Measurements from ENCODE around the gene FLII.
A peak's percentile ranks its signal among the peaks of the same experiment; 100 is the strongest.

FLII gene

DNA sequence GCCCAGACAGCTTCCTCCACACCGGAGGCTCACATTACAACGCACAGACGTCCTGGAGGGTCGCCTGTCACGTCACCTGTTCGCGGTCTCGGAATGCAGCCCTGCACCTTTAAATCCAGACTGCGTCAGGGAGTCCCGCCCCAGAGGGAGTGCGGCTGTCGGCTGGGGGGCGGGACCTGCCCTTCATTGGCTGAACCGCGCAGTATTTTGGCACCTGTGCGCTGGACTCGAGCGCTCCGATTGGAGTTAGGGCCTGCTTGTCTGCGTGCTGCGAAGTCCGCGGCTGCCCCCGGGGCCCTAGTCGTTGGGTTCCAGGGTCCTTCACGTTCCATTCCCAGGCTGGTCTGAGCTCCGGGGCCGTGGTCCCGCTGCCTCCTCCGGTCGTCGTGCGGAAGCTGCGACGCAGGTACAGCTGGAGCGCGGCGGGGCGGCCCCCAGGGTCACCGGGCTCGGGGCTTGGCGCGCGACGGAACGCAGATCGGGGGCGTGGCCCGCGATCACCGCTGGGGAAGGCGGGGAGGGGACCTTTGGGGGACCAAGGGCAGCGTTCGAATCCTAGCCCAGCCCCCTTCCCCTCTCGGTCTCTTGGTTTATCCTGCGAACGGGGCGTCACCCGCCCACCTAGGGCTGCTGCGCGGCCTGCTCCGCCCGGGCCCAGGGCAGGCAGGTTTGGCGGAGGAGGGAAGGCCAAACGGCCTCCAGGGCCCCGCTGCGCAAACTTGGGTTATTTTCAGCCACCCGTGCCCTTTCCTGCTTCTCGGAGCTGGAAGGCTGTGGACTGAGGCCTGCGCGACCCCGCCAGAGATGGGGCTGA lies 2.0 kb upstream of the FLII start, which contains the start of gene MIEF2:
TSS of gene MIEF2 (plus strand) at position 331 of the 814 bp plus-strand sequence. CDS start 2,059 bp downstream, outside the sequence.
- DNase-seq, result peak; percentile 96

DNA sequence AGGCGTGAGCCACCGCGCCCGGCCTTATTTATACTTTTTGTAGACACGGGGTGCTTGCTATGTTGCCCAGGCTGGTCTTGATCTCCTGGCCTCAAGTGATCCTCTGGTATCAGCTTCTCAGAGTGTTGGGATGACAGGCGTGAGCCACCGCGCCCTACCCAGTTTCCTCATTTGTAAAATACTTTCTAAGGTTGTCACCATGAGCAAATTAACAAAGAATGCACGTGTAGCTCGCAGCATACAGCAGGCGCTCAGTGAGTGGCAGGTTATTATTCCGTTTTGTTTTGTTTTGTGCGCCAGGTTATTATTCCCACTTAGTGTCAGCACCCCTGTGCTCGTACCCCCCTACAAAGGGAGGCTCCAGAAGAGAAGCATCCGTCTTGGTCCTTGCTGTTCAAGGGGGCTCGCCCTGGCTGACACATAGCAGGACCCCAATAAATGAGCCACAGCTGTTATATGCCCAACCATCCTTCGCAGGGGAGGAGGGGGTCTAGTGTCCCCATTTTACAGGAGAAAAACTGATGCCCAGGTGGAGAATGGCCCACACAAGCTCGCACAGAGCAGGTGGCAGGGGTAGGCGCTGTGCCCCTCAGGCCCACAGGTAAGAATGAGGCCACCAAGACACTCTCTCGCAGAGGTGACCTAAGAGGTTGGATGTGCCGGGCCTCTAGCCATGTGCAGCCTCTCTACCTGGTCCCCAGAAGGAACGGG lies 1.2 kb upstream of the FLII start:
- DNase-seq, result no peak

DNA sequence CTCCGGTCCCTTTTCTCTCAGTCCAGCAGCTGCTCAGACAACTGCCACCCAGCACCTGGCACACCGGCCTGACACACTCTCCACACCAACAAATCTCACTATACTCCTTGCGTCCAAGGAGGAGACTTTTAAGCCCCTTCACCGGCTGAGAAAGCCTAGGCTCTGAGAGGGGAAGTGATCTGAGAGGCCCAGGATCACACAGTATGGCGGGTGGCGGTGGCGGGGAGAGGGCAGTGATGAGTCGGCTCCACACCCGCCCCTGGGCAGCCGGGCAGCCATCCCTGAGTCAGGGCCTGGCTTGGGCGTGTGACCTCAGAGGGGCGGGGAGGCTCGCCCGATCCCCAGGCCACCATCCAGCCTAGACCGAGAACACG lies 569 bp downstream of the FLII start:
- peak; percentile 57 for DNase-seq

DNA sequence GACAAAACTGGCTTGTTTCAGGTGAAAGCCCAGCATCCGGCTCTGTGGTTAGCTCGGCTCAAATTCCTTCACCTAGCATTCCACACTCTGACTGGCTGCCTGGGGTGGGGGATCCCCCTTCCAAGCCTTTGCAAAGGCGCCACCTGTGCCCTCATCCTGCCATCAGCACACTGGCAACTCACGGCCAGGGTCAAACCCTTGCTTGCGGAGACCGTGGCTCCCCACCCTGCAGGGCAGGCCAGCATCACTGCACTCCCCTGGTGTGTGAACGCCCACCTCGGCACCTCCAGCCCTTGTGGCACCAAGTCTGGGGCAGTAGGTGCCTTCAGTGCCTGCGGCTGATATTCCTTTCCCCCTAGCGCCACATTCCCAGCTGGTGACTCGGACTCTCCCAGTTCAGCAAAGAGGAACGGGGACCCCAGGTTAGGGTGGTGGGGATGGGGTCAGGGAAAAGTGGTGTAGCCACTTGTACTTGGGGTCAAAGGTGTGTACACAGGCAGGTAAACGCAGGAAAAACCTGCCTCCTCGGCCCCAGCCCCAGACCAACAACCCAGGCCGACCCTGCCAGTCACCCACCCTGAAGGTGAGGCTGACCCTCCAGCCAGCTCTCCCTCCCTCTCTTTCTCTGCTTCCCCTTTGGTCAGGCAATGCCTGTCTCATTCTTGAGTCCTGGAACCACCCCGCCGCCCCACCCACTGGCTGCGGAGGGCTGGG lies 1.1 kb downstream of the FLII start:
- DNase-seq, result peak; percentile 37

DNA sequence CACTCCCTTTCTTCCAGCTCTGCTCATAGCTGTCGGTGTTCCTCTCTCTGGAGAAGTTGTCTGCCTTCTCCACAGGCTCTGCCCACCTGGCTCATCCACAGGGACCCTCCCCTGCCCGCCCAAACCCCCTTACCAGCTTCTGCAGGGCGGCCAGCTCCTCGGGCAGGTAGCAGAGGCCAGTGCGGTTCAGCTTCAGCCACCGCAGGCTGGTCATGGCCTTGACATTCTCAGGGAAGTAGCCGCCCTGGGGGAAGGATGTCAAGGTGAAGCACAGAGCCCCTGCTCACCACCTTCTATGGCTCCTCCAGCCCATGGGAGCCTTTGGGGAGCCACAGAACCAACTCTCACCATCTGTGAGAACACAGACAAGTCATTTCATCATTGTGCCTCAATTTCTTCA lies 1.8 kb downstream of the FLII start:
- DNase-seq, result no peak

DNA sequence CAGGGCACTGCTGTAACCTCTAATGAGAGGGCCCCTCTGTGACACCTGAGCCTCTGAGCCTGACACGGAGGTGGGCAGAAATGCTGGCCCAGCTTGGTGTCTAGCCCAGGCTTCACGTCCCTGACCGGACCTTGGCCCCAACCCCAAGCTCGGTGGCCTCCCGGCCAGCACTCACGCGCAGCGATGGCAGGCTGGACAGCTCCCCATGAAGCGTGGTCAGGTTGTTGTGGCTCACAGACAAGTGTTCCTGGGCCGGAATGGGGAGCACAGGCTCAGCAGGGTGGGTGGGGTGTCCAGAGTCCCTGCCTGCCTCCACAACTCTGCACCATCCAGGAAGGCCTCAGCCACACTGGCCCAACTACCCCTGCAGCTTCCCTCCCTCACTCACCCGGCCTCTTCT lies 2.2 kb downstream of the FLII start:
- DNase-seq, result no peak

DNA sequence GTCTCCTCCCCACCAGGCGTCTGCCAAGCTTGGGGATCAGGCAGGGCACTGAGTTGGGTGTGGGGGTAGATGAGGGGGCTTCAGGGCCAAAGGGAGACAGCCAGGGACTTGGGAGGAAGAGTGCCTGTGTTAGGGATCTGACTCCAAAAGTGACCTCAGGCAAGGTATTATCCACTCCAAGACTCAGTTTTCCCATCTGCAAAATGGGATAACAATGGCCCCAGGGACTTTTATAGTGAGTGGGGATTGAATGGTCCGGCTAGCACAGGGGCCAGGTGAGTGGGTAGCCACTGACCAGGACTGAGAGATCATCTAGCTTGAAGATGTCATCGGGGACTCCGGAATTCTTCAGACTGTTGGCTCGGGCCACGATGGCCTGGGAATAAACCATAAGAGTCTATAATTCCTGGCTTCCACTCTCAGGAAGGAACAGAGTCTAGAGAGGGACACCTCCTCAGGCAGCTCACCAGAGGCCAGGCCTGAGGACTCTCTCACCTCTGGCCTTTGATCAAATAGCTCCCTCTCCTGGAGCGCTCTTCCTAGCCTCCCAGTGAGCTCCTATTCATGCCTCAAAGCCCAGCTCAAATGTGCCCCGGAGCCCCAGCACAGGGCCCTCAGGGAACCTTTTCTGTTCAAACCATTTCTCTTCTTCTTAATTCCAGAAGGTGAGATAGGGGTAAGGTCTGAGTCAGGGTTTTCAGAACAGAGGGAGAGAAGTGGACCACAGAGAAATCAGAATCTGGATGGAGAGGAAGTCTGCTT lies 3.5 kb downstream of the FLII start:
- no peak for DNase-seq

DNA sequence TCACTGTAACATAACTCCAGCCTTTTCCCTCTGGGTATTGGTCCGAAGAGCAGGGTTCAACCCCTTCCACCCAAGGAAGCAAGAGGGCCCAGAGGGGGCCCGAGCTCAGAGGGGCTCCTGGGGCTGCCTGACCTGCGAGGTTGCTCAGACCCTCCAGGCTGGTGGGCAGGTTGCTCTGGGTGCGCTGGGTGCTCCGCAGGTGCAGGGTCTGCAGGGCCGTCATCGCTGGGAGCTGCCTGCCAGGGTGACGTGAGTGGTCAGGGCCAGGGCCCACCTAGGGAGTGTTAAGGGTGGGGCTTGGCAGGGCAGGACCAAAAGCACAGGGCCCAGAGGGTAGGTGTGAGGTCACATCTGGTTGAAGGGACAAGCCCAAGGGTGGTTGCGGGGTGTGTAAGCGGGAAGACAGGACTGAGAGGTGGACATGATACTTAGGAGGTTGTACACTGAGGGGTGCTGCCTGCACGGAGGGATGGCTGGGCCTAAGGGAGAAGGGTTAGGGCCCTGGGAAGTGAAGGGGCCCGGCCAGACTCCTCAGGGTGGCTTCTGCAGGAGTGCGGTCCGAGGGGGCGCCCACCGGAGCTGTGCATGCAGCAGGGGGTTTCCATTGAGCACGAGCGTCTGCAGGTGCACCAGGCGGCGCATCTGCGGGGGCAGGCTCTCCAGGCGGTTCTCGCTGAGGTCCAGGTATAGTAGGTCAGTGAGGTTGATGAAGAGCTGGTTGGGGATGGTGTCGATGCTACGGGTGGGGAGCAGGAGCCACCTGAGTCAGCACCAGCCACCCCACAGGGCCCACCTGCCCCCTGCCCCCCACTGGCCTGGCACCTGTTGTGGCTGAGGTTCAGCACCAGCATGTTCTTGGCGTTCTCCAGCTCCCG lies 4.4 kb downstream of the FLII start:
- no peak for DNase-seq

DNA sequence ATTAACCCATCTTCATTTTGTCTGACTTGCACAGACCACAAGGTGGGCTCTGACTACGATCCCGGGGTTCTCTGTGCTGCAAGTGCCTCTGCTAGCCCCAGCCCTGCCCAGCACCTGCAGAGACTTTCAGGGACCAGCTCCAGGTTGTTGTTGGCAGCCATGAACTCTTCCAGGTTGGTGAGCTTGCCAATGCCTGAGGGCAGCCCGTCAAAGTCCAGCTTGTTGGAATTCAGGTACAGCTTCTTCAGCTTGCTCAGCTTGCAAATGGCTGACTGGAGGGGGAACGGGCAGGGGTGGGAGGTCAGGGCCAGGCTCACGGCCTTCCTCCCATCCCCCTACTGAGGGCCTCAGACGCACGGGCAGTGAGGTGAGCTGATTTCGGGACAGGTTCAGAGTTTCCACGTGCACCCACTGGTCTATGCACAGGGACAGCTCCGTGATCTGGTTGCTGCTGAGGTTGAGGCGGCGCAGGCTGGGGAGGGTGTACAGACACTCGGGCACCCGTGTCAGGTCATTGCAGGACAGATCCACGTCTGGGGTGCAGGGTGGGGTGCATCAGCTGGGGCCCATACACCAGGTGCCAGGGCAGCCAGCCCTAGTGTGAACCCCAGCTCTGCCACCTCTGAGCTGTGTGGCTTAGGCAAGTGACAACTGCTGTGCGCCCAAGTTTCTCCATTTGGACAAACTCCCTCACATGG lies 5.2 kb downstream of the FLII start:
- DNase-seq, result no peak

DNA sequence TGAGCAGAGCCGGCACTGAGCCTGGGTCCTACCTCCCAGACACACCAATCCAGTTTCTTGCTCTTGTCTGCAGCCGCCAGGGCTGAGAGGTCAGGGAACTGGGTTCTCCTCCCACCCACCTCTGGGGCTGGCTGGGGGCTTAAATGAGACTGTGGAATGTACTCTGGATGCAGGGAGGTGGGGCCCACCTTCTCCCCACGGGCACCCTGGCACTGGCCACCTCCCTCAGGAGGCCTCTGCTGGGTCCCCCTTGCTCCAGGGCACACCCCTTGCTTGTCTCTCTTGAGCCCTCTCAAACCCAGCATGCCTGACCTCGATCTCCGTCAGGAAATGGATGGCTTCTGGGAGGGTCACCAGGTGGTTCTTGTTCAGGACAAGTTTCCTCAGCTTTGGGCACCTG lies 6.4 kb downstream of the FLII start:
- no peak for DNase-seq

DNA sequence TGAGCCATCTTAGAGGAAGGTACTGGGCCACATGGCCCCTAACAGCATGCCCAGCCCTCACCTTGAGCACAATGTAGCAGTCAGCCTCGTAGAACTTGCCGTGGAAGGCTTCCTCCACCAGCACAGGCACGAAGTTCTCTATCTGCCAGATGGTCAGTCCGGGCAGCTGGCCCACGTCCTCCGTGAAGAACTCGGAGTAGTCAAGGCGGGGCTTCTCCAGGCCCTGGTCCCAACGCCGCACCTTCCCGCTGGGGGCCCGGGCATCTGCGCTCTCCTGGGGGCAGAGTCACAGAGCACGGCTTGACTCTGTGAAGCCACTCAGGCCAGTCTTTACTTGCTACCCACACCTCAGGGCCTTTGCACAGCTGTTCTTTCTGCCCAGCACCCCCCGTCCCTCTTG lies 7.3 kb downstream of the FLII start:
- no peak for DNase-seq

DNA sequence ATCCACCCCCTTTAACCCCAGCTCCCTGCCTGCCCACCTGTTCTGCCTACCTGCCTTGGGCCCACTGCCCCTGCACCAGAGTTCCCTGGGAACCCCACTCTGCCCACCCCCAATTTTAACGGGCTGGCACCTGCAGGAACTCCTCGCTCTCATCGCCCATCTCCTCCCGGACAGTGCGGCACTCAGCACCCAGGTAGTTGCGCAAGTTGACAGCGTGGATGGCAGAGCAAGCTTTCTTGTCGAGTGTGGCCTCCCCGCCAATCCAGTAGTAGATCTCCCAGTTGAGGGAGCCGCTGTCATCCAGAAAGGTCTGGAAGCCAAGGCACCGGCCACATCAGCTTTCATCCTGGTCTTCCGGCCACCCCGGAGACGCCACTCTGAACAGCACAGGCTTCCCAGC lies 7.8 kb downstream of the FLII start:
- no peak for DNase-seq

DNA sequence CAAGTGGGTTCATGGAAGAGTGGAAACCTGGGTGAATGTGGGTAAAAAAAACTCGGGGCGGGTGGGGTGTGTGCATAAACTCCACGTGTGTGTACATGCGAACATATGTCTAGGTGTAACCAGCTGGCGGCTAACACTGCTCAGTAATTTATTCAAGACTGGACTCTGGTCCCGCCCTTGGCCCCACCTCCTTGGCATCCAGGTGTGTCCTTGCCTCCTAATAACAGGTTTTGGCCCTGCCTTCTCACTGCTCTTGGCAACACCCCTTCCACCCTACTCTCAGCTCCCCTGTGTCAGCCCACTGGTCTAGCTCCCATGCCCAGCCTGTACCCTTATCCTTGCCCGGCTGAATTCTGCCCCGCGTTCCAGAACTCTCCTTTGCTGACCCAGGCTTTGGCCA lies 8.3 kb downstream of the FLII start:
- DNase-seq, result no peak

DNA sequence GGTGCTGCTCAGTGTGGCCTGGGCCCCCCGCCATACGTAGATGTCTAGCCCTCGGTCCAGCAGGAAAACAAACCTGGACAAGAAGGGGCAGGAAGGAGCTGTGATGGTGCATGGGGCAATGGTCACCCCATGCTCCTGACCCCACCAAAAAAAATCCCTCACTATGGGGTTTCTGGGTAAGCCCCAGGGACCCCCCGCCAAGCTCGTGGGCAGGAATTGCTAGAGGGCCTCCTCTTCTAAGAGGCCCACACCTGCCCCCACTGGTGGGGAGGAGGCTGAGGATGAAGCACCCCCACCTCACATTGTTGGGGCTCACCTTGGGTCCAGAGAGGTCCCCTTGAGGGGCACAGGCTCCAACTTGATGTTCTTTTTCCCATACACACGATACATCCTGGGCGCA lies 9.7 kb downstream of the FLII start:
- no peak for DNase-seq

DNA sequence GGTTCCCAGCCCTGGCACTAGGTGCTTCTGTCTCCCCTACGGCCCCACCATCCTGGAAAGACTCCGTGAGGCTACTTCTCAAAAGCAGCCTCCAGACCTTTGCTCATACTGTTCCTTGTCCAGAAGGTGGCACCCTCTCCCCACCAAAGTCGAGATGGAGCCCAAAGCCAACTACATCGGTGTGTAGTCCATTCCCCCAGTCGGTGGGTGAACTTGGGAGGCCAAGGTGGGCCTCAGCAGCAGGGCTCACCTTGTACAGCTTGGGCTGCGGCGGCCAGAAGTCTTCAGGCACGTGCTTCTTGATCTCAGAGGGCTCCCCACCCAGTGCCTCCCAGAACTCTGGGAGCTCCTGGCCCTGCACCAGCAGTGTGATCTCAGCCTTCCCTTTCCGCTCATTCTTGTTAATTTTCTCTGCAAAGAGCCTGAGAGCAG lies 10.2 kb downstream of the FLII start:
- DNase-seq, result peak; percentile 67

DNA sequence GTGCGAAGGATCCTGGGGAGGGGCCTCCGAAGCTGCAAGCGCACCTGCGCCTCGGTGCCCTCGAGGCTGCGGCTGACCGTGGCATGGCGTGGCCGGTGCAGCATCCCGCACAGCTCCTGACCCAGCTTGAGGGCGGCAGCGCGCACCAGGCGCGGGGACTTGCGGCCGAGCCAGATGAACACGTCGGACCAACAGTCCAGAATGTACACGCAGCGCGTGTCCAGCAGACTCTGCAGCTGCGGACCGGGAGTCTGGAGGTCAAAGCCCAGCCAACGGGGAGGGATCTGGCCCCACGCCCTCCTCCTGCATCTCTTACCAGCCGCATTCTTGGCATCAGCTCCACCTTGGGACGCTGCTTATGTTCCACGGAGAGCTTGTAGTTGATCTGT lies 10.9 kb downstream of the FLII start:
- DNase-seq, result no peak

DNA sequence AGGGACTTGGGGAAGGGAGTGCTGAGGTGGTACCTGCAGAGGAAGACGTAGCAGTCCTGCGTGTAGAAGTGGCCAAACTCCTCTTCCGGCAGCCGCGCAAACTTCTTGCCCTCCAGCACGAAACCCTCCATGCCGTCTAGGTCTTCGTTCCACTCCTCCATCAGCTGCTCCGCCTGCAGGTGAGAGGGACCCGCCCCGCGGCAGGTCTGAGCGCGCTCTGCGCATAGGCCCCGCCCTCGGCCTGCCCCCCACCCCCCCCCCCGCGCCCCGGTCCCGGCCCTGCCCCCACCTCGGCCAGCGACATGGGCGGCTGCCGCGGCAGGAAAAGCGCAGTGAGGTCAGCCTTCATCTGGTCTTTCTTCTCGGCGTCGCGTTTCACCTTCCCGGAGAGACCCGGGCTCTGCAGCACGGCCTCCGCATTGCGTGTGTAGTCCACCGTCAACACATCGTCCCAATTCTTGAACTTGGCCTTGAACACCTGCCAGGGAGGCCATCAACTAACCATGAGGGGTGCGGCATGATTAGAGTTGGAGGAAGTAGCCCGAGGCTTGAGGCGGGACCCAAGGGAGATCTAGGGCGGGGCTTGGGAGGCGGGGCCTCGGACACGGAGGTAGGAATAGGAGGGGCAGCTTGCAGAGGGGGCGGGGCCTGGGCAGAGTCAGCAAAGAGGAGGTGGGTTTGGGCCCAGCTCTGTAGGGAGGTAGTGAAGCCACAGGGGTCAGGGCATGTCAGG lies 11.5 kb downstream of the FLII start:
- peak; percentile 26 for DNase-seq

DNA sequence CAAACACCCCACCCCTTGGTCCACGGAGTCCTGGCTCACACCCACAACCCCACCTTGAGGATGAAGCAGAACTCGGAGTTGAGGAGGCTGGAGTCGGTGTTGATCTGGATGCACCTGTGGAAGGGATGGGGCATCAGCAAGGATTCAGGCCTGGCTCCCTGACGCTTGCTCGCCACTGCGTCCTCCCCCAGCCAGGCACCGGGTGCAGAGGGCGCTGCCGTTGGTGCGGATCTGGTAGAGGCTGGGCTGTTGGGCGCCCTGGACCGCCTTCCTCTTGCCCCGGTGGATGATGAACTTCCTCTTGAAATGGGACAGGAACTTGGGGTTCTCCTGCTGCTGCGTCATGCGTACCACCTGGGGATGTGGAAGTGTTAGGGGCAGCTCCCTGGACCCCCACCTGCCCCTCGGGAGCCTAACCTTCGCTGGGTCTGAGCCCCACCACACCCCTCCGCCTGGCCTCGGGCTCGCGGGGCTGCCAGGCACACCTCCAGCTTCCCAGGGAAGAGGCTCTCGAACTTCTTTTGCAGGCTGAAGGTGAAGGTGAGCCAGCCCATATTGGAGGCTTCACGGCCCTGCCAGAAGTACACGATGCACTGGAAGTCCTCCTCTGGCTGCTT lies 12.3 kb downstream of the FLII start:
- no peak for DNase-seq

DNA sequence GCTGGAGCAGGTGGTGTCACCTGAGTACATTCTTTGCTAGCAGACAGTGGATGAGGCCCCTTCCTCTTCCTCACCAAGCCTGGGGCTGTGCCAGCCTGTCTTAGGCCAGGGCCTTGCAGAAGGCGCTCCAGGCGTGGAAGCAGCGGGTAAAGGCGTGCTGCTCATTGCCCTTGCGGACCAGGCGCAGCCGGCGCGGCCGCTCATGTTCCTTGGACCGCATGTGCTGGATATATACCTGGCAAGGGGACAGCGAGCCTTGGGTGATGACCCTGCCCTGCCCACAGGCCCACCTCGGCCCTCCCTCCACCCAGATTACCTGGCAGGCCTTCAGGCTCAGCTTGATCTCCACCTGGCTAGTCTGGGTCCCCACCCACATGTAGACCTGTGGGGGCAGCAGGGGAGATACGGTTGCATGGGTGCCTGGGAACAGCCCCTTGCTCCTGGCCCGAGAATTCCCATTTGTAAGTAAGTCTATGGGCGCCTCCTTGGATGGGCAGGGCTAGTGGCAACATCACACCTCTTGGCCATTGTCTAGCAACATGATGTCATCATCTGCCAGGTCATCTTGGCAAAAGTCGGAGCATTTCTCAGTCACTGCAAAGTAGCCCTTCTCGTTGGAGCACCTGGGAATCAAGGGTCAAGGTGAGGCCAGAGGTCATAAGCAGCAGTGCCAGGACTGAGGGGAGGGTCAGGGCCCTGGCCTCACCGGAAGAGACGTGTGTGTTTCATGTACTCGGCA lies 13.3 kb downstream of the FLII start:
- no peak for DNase-seq
